Pancreas (tissue), 10 donors: Measurements from ENCODE around the gene SLC2A8. TPM values are rescaled to one million over a fixed set of nuclear protein-coding genes. Genes with fewer than 3 reads are reported as not detected.

Experiments used
- ATAC-seq, 4 donors: fragments of 200-7000 bp; cut with Tn5 transposase; one replicate each; pipeline versions ENCODE4 v1.8.0 to v1.9.1; 2020; ENCODE audit warnings: mild to moderate bottlenecking in 4 of 4, moderate library complexity in 4 of 4
- DNase-seq, 6 donors: peaks; one replicate each; pipeline ENCODE4 v3.0.0-alpha.2; 2020
- FAIRE-seq: peaks from 2 replicates; lab custom pipeline; 2012; peaks lifted over from hg19 to GRCh38; lab: Jason Lieb, UNC
- H3K27ac ChIP-seq, 4 donors: fragments of 200-600 bp; sonication (generic); 1 replicate in 3 of 4; 2 replicates in 1 of 4; pipeline versions ENCODE4 v1.5.0 to v1.8.0; 2020
- H3K27me3 ChIP-seq, 4 donors: fragments of 200-600 bp; one replicate each; pipeline ENCODE4 v1.8.0; 2021
- H3K36me3 ChIP-seq, 3 donors: fragments of 200-600 bp; sonication (generic) in 1 of 3; one replicate each; pipeline versions ENCODE4 v1.5.0 to v1.8.0; 2020 to 2021
- H3K4me1 ChIP-seq, 3 donors: fragments of 200-600 bp; one replicate each; pipeline ENCODE4 v1.8.0; 2021
- H3K4me3 ChIP-seq, 4 donors: fragments of 200-600 bp; sonication (generic) in 2 of 4; one replicate each; pipeline versions ENCODE4 v1.5.0 to v1.8.0; 2020 to 2021
- H3K9me3 ChIP-seq, 4 donors: fragments of 200-600 bp; one replicate each; pipeline ENCODE4 v1.8.0; 2021
- CTCF ChIP-seq, 4 donors: fragments of 200-600 bp; sonication (generic) in 3 of 4; IDR thresholded peaks; one replicate each; pipeline versions ENCODE4 v1.5.0 to v1.8.0; 2021; ENCODE audit warnings: antibody characterized with exemption in 4 of 4
- WGBS, 2 donors: extraction: QIAGEN DNeasy Blood & Tissue Kit; methylation state at CpG; one replicate each; pipeline ENCODE4 v1.1.7; 2013; 5-methylcytosine and 5-hydroxymethylcytosine counted together
- intact Hi-C, 3 donors: fragments of 100-400 bp; cut with DNase I; formaldehyde crosslinking; loops; one replicate each; pipeline versions ENCODE4 v1.11.1 to v1.14.2; 2022
- polyA plus RNA-seq, 2 donors: library from polyadenylated mRNA; stranded (reverse); fragments of 200-250 nt; gene quantifications; one replicate each; pipeline ENCODE4 v1.2.3, GENCODE V29; 2013
- total RNA-seq, 6 donors: library from RNA; stranded (reverse); fragmentation: NEBNext Ultra II Directional in 4 of 6; extraction: Animal tissue kit (Norgen Biotek cat#: 25700) in 4 of 6; gene quantifications; one replicate each; pipeline versions ENCODE4 v1.2.1 to v1.2.4, GENCODE V29; 2021 to 2023
- donor health status: healthy with polysubstance abuse.
- donor health status: DM: no; HTN: no; CAD: no; lungs with moderate emphysema.
- donor health status: DM: no; HTN: no; CAD: no.
- donor health status: control.
- donor health status: control.
- donor health status: Bipolar disorder and iron deficiency.
- donor health status: DM: yes; HTN: yes; CAD: no.
- donor health status: DM: no; HTN: no; CAD: no.
- donor health status: DM: no; HTN: no; CAD: no.
- donor health status: DM: yes; HTN: yes; CAD: no.

SLC2A8 gene
- total and polyA plus RNA-seq, 8 donors = 5.5 to 18.9 (median 7.7) TPM

DNA sequence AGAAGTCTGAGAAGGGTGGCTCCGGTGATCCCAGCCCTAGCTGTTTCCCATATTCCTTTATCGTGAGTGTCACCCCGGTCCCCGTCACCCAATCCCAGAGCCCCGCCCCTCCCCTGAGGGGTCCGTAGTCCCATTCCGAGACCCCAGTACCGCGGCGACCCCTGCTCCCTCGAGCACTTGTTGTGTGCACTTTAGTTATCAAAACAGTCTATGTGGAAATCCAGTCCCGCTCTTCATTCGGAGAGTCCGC lies 54.6 kb downstream of the SLC2A8 start:
- no peak for DNase-seq
- 0% methylated on average over 14 of the region's 14 CpGs for WGBS, 2 donors
- ATAC-seq = peak in 1 of 4 donors; percentile 7
- Histone ChIP-seq H3K4me3 (peak overlapping the region; percentile 72 to 90 (median 78)), H3K27me3 (no peaks in the 10 kb centered on the region), H3K36me3 (peaks cover 7 to 21% (median 9%) of the 10 kb centered on the region in 3 donors), H3K27ac (peak overlapping the region; percentile 62 to 92 (median 83)), H3K4me1 (peaks cover 0 to 13% (median 4%) of the 10 kb centered on the region in 3 donors), H3K9me3 (no peaks in the 10 kb centered on the region)
- no peak for FAIRE-seq
- intact Hi-C loops = no loop called here
- TF ChIP-seq CTCF (IDR thresholded peaks at IDR 0.05) = no peak

DNA sequence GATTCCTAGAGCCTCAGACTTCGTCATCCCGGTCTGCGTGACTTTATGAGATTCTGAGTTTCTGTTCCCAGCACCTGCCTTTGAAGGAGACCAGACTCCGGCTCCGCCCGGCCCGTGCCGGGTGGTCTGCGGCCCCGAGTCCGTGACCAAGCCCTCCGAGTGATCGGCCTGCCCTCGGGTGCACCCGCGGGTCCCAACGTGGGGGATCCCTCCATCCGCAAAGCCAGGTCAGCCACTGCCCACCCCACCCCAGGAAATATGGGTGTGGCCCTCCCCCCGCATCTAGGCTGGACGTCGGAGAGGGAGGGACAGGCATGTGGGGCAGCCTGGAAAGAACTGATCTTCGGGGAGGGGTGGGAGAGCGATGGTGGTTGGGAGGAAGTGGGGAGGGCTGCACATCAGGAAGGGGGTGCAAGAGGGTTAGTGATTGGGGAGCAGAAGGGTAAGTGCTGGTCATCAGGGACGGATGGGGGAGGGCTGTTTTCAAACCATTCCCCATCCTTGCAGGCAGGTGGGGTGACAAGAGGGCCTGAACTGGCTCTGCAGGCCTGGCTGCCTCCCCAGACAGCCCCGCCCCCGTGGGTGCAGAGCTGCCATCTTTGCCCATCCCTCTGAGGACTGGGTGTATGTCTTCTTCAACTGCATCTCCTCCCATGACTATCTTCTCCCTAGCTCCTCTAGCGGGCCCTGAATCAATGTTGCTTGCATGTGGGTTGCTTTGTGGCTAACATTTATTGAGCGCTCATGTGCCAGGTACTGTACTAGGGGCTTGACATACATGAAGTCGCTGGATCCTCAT lies 55.1 kb downstream of the SLC2A8 start:
- Histone ChIP-seq H3K4me3 (peak overlapping the region; percentile 72 to 90 (median 78)), H3K27ac (peak overlapping the region; percentile 62 to 92 (median 83)), H3K4me1 (peaks cover 0 to 13% (median 4%) of the 10 kb centered on the region in 3 donors), H3K27me3 (no peaks in the 10 kb centered on the region), H3K9me3 (no peaks in the 10 kb centered on the region), H3K36me3 (peaks cover 3 to 15% (median 4%) of the 10 kb centered on the region in 3 donors)
- DNase-seq = peak; percentile 30 to 84 (median 67)
- intact Hi-C loops = no loop called here
- WGBS, 2 donors = 10 to 12% methylated on average over 29 of the region's 29 CpGs
- FAIRE-seq = no peak
- ATAC-seq = peak; percentile 23 to 46 (median 33)
- TF ChIP-seq CTCF (IDR thresholded peaks at IDR 0.05) = no peak

GRCh38 chr9:127452691-127453090 lies 55.7 kb downstream of the SLC2A8 start:
- Histone ChIP-seq H3K27me3 (no peaks in the 10 kb centered on the region), H3K4me1 (peaks cover 0 to 13% (median 4%) of the 10 kb centered on the region in 3 donors), H3K36me3 (peaks cover 0 to 9% (median 1%) of the 10 kb centered on the region in 3 donors), H3K4me3 (peak overlapping the region in 1 of 4 donors; percentile 90), H3K9me3 (no peaks in the 10 kb centered on the region), H3K27ac (peak overlapping the region in 2 of 4 donors; percentile 90 to 92)
- peak; percentile 46 to 63 (median 54) for ATAC-seq
- 18 to 20% methylated on average over 4 of the region's 4 CpGs for WGBS, 2 donors
- intact Hi-C loops = no loop called here
- no peak for FAIRE-seq
- no peak for TF ChIP-seq CTCF (IDR thresholded peaks at IDR 0.05)
- peak; percentile 65 to 91 (median 88) for DNase-seq

- Histone ChIP-seq H3K9me3 (no peaks in the 10 kb centered on the region), H3K27me3 (no peaks in the 10 kb centered on the region), H3K36me3 (peaks cover 0 to 13% (median 0%) of the 10 kb centered on the region in 3 donors), H3K4me1 (peaks cover 0 to 10% (median 4%) of the 10 kb centered on the region in 3 donors), H3K4me3 (no peak overlapping the region), H3K27ac (no peak overlapping the region)
- no peak for FAIRE-seq
- no peak for ATAC-seq
- DNase-seq = peak in 2 of 6 donors; percentile 44 to 72
- intact Hi-C loops = no loop called here
- no peak for TF ChIP-seq CTCF (IDR thresholded peaks at IDR 0.05)
- WGBS, 2 donors = 56 to 60% methylated on average over 6 of the region's 6 CpGs
These were observed 58.5 kb downstream of the SLC2A8 start for GRCh38 chr9:127455324-127455992.
